Erythroblast (primary cell): ENCODE results near the gene MRPL10.

Source experiments
- GATA1 ChIP-seq: IDR thresholded peaks from 2 replicates; pipeline ENCODE4 v1.6.1; 2011; ENCODE audit warnings: low read depth, mild to moderate bottlenecking, control low read depth, low read length, moderate library complexity
- POLR2A ChIP-seq: IDR thresholded peaks from 2 replicates; pipeline ENCODE4 v1.6.1; 2011; ENCODE audit warnings: mild to moderate bottlenecking, low read length

DNA sequence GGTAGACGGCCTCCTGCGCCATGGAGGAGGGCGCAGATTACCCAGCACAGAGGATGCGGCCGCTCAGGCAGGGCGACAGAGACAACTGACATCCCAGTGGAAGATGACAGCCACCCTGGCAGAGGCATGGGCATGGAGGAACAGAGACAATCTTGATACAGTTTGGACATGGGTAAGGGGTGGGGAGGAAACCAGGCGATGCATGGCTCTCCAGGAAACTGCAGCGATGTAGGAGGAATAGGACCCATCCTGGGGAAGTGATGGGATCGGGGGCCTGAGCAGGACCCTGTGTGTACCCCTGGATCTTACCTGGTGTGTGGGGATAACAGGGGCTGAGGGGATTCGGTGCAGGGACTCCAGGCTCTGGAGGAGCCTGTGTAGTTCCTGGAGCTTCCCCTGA lies 14.4 kb downstream of the MRPL10 start:
- no peak for TF ChIP-seq POLR2A
- no peak for TF ChIP-seq GATA1
